OCI-LY3 (cell line): Measurements from ENCODE around the gene SPINT2.

Experiments used
- CTCF ChIP-seq: fragments of 200-600, 300-600 bp; sonication (generic); IDR thresholded peaks from 2 replicates; pipeline ENCODE4 v1.5.1; 2014; ENCODE audit warnings: antibody characterized with exemption, low read length, low read depth
- EZH2phosphoT487 ChIP-seq: fragments of 200-600 bp; shearing (Covaris generic); IDR thresholded peaks from 2 replicates; pipeline ENCODE4 v1.6.1; 2018; ENCODE audit warnings: antibody characterized with exemption, mixed run types, low read depth

- no peak for TF ChIP-seq CTCF
- no peak for TF ChIP-seq EZH2phosphoT487
Measured at GRCh38 chr19:38276942-38277517, 12.7 kb downstream of the SPINT2 start.
